GM18909 (cell line): ENCODE results near the gene GATA5.

Source experiments
- ATAC-seq: cut with Tn5 transposase; IDR thresholded peaks from one replicate; pipeline ENCODE4 v1.9.1; 2021; ENCODE audit warnings: mild to moderate bottlenecking; ENCODE audit not compliant: unreplicated experiment, poor library complexity

GATA5 gene

GRCh38 chr20:62489186-62489931 lies 13.6 kb upstream of the GATA5 start:
- ATAC-seq: no peak

DNA sequence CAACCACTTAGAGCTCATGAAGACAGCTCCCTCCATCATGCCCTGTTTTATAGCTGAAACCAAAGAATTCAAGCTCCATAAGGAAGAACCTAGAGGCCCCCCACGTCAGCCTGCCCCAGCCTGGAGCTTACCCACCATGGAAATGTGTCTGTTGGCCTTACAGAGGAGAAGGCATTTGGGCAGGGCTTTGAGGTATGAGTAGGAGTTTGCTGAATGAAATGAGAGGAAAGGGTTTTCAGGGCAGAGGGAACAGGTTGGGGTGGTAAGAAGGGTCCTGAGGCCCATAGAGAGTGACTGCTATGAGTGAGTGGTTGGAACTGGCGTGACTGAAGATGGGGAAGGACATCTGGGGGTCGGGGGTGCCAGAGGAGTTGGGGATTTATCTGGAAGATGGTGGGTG lies 12.7 kb upstream of the GATA5 start:
- no peak for ATAC-seq

- no peak for ATAC-seq
Measured at GRCh38 chr20:62487561-62488354, 12.0 kb upstream of the GATA5 start.

- ATAC-seq: no peak
Measured at GRCh38 chr20:62487118-62487517, 11.3 kb upstream of the GATA5 start.

DNA sequence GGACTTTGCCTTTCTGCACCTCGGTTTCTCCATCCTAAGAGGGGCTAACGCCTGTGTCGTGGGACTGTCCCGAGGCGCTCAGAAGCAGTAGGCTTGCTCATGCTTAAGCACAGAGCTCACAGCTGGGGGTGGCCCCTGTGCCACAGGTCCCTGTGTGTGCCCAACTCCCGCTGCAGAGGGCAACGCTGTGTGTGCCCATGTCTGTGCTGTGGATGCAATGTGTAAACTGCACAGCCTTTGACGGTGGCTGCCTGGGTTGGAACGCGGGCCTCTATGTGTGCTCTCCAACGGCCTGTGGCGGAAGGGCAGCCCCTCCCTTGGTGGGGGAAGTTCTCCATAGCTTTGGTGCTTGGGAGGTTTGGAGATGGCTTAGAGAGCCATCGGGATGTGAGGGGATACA lies 10.7 kb upstream of the GATA5 start:
- no peak for ATAC-seq

- no peak for ATAC-seq
Measured at GRCh38 chr20:62485701-62486089, 9.9 kb upstream of the GATA5 start.

GRCh38 chr20:62485062-62485700 lies 9.4 kb upstream of the GATA5 start:
- ATAC-seq: no peak

DNA sequence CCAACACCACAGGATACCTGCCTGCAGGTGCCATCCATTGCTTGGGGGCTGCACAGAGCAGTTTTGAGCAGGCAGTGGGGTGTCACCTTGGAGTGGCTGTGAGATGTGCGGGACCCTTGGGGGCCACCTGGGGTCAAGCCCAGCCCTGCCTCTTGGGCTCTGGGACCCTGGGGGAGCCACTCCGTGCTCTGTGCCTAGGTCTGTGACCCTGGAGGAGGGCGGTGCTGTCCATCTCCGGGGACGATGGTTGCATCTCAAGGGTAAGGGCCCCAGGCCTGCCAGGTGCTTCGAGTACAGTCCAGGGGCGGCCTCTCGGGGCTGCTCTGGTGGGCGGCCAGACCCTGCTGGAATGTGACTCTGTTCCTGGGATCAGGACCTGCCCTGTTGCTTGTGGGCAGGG lies 8.7 kb upstream of the GATA5 start:
- ATAC-seq: no peak

GRCh38 chr20:62483613-62484458 lies 8.0 kb upstream of the GATA5 start:
- no peak for ATAC-seq

DNA sequence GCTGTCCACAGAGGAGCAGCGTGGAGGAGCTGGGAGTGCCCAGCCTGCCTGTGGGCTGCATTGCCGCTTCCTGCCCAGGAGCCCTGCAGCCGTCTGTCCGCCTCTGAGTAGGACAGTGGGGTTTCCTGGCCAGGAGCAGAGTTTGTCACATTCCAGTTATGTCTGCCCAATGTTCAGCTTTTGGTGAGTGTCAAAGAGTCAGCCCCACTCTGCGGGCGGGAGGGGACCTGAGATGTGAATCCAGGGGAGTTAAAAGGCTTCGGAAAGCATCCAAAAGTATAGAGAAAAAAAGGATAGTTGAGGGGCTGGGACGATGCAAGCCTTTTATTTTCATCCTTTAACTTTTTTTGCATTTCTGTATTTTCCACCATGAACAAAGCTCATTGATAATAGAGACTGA lies 7.2 kb upstream of the GATA5 start:
- ATAC-seq: no peak

GRCh38 chr20:62482146-62482809 lies 6.5 kb upstream of the GATA5 start:
- ATAC-seq: no peak

DNA sequence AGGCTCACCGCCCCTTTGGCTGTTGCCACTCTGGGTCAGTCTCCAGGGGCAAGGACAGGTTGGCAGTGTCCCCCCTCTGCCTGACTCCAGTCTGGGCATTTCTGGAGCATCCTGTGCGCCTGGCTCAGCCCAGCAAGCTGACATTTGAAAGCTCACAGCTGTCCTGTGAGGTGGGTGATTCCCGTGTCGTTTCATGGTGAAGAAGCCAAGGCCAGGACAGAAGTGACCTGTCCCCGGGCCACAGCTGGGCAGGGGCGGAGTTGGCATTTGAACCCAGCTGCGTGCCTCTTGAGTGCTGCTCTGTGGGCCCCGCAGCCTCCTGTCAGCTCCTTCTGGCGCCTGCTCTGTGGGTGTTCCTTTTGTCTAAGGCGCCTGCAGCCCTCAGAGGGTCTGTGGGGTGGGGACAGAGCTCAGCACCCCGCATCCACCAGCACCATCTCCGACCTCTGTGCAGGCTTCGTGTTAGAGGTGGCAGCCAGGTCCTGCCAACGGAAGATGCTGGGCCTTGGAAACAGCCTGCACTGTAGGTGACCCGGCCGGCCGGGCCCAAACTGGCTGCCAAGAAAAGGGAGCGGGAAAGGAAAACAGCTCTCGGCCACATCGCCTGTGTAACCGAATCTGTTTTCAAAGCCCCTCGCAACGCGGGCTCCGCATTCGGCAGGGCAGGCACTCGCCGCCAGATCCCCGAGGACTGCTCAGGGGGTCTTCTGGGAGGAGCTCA lies 5.8 kb upstream of the GATA5 start:
- no peak for ATAC-seq

DNA sequence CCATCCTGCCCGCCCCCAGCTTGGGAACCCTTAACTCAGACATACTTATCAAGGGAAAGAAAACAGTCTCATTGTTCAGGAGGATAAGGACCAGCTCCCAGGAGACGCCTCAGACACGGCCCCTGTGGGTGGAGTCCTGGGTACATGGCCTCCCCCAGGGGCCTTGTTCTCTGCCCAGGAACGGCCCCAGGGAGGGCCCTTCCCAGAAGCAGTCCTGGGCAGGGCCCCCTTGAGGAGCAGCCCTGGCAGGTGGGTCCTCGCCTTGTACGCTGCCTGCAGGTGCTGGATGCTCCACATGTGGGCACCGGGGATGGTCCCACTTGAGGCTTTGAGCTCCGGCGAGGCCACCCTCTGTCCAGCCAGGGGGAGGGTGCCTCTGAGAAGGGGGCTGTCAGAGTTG lies 4.5 kb upstream of the GATA5 start:
- no peak for ATAC-seq

DNA sequence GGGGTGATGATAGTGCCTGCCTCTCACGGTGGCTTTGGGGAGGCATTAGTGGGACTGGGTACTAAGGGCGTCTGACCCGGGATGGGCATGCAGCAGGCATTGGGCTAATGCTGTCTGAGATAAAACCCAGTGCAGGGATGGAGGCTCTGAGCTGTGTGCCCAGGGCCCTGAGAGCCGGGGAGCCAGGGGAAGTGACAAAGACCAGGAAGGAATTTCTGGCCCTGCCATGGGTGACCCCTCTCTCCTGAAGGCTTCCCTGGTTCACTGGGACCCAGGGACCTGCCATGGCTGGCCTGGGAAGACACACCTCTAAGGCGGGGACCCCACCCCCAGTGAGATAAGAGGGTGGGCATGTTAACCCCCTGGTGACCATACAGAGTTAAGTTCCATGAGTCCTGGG lies 3.9 kb upstream of the GATA5 start:
- no peak for ATAC-seq

DNA sequence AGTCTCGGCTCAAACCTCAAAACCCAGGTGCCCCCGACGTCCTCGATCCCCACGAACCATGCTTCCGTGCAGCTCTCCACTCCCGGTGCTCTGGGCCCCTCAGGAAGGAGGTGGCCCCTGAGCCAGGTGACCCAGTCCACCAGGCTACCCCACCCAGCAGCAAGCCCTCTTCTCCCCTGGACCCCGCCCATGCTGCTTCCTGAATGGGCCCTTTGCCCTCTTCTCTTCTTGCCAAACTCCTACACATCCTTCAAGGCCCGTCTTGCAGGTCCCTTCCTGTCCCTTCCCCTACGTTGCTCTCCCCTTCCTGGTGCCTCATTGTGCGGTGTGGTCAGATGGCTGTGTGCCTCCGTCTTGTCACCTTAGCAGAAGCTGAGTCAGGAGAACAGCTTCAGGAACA lies 3.4 kb upstream of the GATA5 start:
- no peak for ATAC-seq

DNA sequence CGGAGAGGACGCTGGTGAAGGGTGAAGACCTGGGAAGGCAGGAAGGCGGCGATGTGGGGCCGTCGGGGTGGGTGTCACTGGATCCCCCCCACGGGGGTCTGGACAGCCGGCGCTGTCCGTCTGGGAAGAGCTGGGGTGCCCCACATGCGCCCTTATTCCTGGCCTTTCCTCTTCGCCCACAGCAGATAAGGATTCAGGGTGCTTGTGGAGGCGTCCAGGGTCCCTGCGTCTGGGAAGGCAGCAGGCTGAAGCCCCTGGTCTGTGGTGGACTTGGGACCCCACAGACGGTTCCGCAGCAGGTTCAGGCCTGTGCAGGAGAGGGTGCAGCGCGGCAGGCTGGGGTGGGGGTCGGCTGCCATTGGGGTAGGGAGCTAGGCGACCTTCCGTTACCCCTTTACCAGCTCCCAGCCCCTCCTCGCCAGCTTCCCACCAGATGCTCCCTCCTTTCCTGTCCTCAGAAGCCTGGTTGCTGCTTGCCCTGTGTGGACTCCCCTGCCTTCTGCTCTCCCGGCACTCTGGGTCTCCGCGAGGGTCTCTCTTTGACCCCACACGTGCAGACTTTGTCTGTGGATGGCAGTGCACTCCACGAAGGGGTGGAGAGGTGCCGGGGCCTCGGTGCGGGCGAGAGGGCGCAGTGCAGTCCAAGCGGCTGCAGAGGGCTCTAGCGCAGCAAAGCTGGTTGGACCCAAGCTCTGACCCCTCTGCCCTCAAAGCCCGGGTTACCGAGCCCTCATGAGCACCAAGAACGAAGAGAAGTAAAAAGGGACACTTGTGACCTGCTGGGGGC lies 2.1 kb upstream of the GATA5 start:
- no peak for ATAC-seq

GRCh38 chr20:62476056-62476838 lies 452 bp upstream of the GATA5 start:
- ATAC-seq: no peak
